Ovary (tissue), 9 donors: Measurements from ENCODE around the gene RAB34. TPM values are rescaled to one million over a fixed set of nuclear protein-coding genes. Genes with fewer than 3 reads are reported as not detected.

Source experiments
- DNase-seq, 5 donors: peaks; one replicate each; pipeline ENCODE4 v3.0.0-alpha.2; 2019 to 2020
- H3K27ac ChIP-seq, 2 donors: fragments of 200-600 bp; one replicate each; pipeline versions ENCODE4 v1.5.1 to v1.8.0; 2019 to 2022
- H3K27me3 ChIP-seq: fragments of 200-600 bp; one replicate; pipeline ENCODE4 v1.8.0; 2022
- H3K36me3 ChIP-seq: fragments of 200-600 bp; sonication (generic); one replicate; pipeline ENCODE4 v1.5.1; 2019
- H3K4me1 ChIP-seq: one replicate; pipeline ENCODE4 v1.8.1; 2013; ENCODE audit warnings: mild to moderate bottlenecking, moderate library complexity; ENCODE audit not compliant: insufficient read depth
- H3K4me3 ChIP-seq: fragments of 200-600 bp; sonication (generic); one replicate; pipeline ENCODE4 v1.5.1; 2017
- H3K9me3 ChIP-seq, 2 donors: fragments of 200-600 bp in 1 of 2; sonication (generic) in 1 of 2; one replicate each; pipeline versions ENCODE4 v1.5.1 to v1.8.1; 2013 to 2019; ENCODE audit warnings: mild to moderate bottlenecking in 1 of 2, moderate library complexity in 1 of 2
- CTCF ChIP-seq, 3 donors: fragments of 450-650 bp in 2 of 3; fragments of 200-600 bp in 1 of 3; IDR thresholded peaks; one replicate each; pipeline versions ENCODE4 v1.5.1 to v1.8.0; 2016 to 2022; ENCODE audit warnings: antibody characterized with exemption in 3 of 3, mild to moderate bottlenecking in 1 of 3
- EP300 ChIP-seq: sonication (generic); formaldehyde crosslinking; IDR thresholded peaks from one replicate; pipeline ENCODE4 v1.6.1; 2017; ENCODE audit warnings: antibody characterized with exemption
- POLR2A ChIP-seq: fragments of 450-650 bp; IDR thresholded peaks from one replicate; pipeline ENCODE4 v1.6.1; 2017; ENCODE audit warnings: antibody characterized with exemption, mild to moderate bottlenecking, moderate library complexity
- WGBS, 3 donors: extraction: QIAGEN DNeasy Blood & Tissue Kit in 1 of 3; methylation state at CpG; one replicate each; pipeline versions ENCODE4 v1.1.5 to v1.1.7; 2013 to 2017; 5-methylcytosine and 5-hydroxymethylcytosine counted together
- intact Hi-C, 4 donors: fragments of 100-400 bp; cut with DNase I; formaldehyde crosslinking; loops; one replicate each; pipeline versions ENCODE4 v1.11.0 to v1.15.1; 2022 to 2023
- polyA plus RNA-seq, 2 donors: library from polyadenylated mRNA; stranded (reverse); fragments of 200-250 nt in 1 of 2; fragments of 350-450 nt in 1 of 2; fragmentation: Illumina TruSeq in 1 of 2; extraction: RNeasy Lipid Tissue Mini Kit (QIAGEN cat#74804) in 1 of 2; gene quantifications; one replicate each; pipeline ENCODE4 v1.2.3, GENCODE V29; 2013 to 2014
- small RNA-seq: library from RNA; depleted of rRNA; stranded (forward); fragments of <200 nt; gene quantifications from one replicate; pipeline ENCODE3, GENCODE V24; 2016
- total RNA-seq, 7 donors: library from RNA; depleted of rRNA in 2 of 7; stranded (reverse); fragments of >200 nt in 2 of 7; fragmentation: NEBNext Ultra II Directional in 3 of 7; extraction: Animal tissue kit (Norgen Biotek cat#: 25700) in 3 of 7; gene quantifications; one replicate each; pipeline versions ENCODE4 v1.1.0 to v1.2.4, GENCODE V29; 2016 to 2023
- donor health status: DM: no; HTN: no; CAD: no; lungs with moderate emphysema.
- donor health status: DM: no; HTN: no; CAD: no.
- donor health status: Bipolar disorder and iron deficiency.
- donor health status: DM: yes; HTN: yes; CAD: no.
- donor health status: DM: no; HTN: no; CAD: no.
- donor health status: DM: yes; HTN: yes; CAD: no.

The RAB34 gene
- total and polyA plus RNA-seq, 9 donors: 149 to 222 (median 196) TPM

- no peak for DNase-seq
- H3K4me3 ChIP-seq: no peak overlapping the region
- intact Hi-C loops: no loop called here
- TF ChIP-seq CTCF (IDR thresholded peaks at IDR 0.05) (no peak), POLR2A (no peak), EP300 (no peak)
- H3K27ac ChIP-seq: no peak overlapping the region
- no peaks in the 10 kb centered on the region for H3K36me3 ChIP-seq
- H3K4me1 ChIP-seq: peaks cover 6% of the 10 kb centered on the region
- no peaks in the 10 kb centered on the region for H3K9me3 ChIP-seq
- WGBS, 3 donors: 65 to 73% (median 72%) methylated on average over 2 of the region's 2 CpGs
- H3K27me3 ChIP-seq: no peaks in the 10 kb centered on the region
Observed at GRCh38 chr17:28665994-28666393, 51.7 kb downstream of the RAB34 start.

Small RNA genes within 50 kb of the gene (small RNA-seq; reads per million reads assigned to genes)
- gene SNORD42A (not detected), gene SNORD42B (not detected), gene SNORD4A (not detected), gene SNORD4B (not detected)

Other genes with a start within 250 kb of the RAB34 start
- under 1 TPM in 1 of 7 donors, not detected in 6; 0.95 TPM for gene SLC13A2, start 244.2 kb downstream of the RAB34 start, total RNA-seq
- gene SLC13A2, start 244.2 kb downstream of the RAB34 start, polyA plus RNA-seq: not detected
- not detected for gene FOXN1, start 211.5 kb downstream of the RAB34 start, total RNA-seq
- not detected for gene FOXN1, start 211.5 kb downstream of the RAB34 start, polyA plus RNA-seq
- gene UNC119, start 165.2 kb downstream of the RAB34 start, total RNA-seq: 10 to 100 TPM; 14.4 to 27.3 (median 19.5) TPM
- gene UNC119, start 165.2 kb downstream of the RAB34 start, polyA plus RNA-seq: 10 to 100 TPM; 18.6 to 19.3 TPM
- 10 to 100 TPM; 16.1 to 42.2 (median 33.5) TPM for gene PIGS, start 146.3 kb downstream of the RAB34 start, total RNA-seq
- 10 to 100 TPM; 26.6 to 64.8 TPM for gene PIGS, start 146.3 kb downstream of the RAB34 start, polyA plus RNA-seq
- gene ALDOC, start 141.0 kb downstream of the RAB34 start, total RNA-seq: 10 to 100 TPM; 17.1 to 71.5 (median 28.4) TPM
- gene ALDOC, start 141.0 kb downstream of the RAB34 start, polyA plus RNA-seq: 10 to 100 TPM; 25.4 to 39.1 TPM
- 1 to 10 TPM; 2.1 to 5.0 (median 3.3) TPM for gene SPAG5, start 118.8 kb downstream of the RAB34 start, total RNA-seq
- gene SPAG5, start 118.8 kb downstream of the RAB34 start, polyA plus RNA-seq: 1 to 10 TPM; 2.9 to 3.8 TPM
- 10 to 100 TPM in 3 of 7 donors, 1 to 10 TPM in 4; 3.6 to 16.2 (median 7.9) TPM for gene RSKR, start 103.7 kb downstream of the RAB34 start, total RNA-seq
- gene RSKR, start 103.7 kb downstream of the RAB34 start, polyA plus RNA-seq: 1 to 10 TPM; 4.1 to 8.7 TPM
- 100 to 1,000 TPM in 3 of 7 donors, 10 to 100 TPM in 4; 57.2 to 148 (median 93.2) TPM for gene BLTP2, start 72.7 kb downstream of the RAB34 start, total RNA-seq
- gene BLTP2, start 72.7 kb downstream of the RAB34 start, polyA plus RNA-seq: 100 to 1,000 TPM in 1 of 2 donors, 10 to 100 TPM in 1; 24.9 to 100 TPM
- gene SDF2, start 56.0 kb downstream of the RAB34 start, total RNA-seq: 10 to 100 TPM; 33.9 to 53.1 (median 46.7) TPM
- 100 to 1,000 TPM in 1 of 2 donors, 10 to 100 TPM in 1; 62.7 to 118 TPM for gene SDF2, start 56.0 kb downstream of the RAB34 start, polyA plus RNA-seq
- gene SUPT6H, start 55.7 kb downstream of the RAB34 start, total RNA-seq: 10 to 100 TPM; 42.3 to 83.8 (median 67.2) TPM
- 10 to 100 TPM; 34.8 to 80.1 TPM for gene SUPT6H, start 55.7 kb downstream of the RAB34 start, polyA plus RNA-seq
- 1 to 10 TPM; 4.0 to 6.7 (median 5.0) TPM for gene PROCA1, start 6.0 kb downstream of the RAB34 start, total RNA-seq
- gene PROCA1, start 6.0 kb downstream of the RAB34 start, polyA plus RNA-seq: 1 to 10 TPM; 2.7 to 6.5 TPM
- 1,000 to 10,000 TPM; 1,369 to 3,979 (median 2,659) TPM for gene RPL23A, start 2.1 kb upstream of the RAB34 start, total RNA-seq
- 1,000 to 10,000 TPM; 2,997 to 3,153 TPM for gene RPL23A, start 2.1 kb upstream of the RAB34 start, polyA plus RNA-seq
- 1 to 10 TPM in 6 of 7 donors, not detected in 1; 1.3 to 7.0 (median 1.6) TPM for gene TLCD1, start 8.4 kb upstream of the RAB34 start, total RNA-seq
- gene TLCD1, start 8.4 kb upstream of the RAB34 start, polyA plus RNA-seq: 1 to 10 TPM in 1 of 2 donors, under 1 TPM in 1; 0.75 to 5.1 TPM
- 1 to 10 TPM; 2.3 to 8.3 (median 3.4) TPM for gene NEK8, start 10.9 kb upstream of the RAB34 start, total RNA-seq
- gene NEK8, start 10.9 kb upstream of the RAB34 start, polyA plus RNA-seq: 1 to 10 TPM; 1.9 to 2.2 TPM
- 10 to 100 TPM; 12.9 to 61.3 (median 18.8) TPM for gene TRAF4, start 26.1 kb upstream of the RAB34 start, total RNA-seq
- gene TRAF4, start 26.1 kb upstream of the RAB34 start, polyA plus RNA-seq: 1 to 10 TPM; 3.5 to 7.0 TPM
- gene FAM222B, start 124.9 kb upstream of the RAB34 start, total RNA-seq: 10 to 100 TPM in 5 of 7 donors, 1 to 10 TPM in 2; 8.0 to 19.8 (median 17.9) TPM
- gene FAM222B, start 124.9 kb upstream of the RAB34 start, polyA plus RNA-seq: 10 to 100 TPM in 1 of 2 donors, 1 to 10 TPM in 1; 9.5 to 15.3 TPM
- 10 to 100 TPM; 18.8 to 33.4 (median 28.9) TPM for gene ERAL1, start 137.1 kb upstream of the RAB34 start, total RNA-seq
- 10 to 100 TPM; 28.5 to 61.9 TPM for gene ERAL1, start 137.1 kb upstream of the RAB34 start, polyA plus RNA-seq
- 10 to 100 TPM; 29.3 to 82.3 (median 75.0) TPM for gene FLOT2, start 179.9 kb upstream of the RAB34 start, total RNA-seq
- 10 to 100 TPM; 39.3 to 44.7 TPM for gene FLOT2, start 179.9 kb upstream of the RAB34 start, polyA plus RNA-seq
- 10 to 100 TPM in 1 of 7 donors, 1 to 10 TPM in 6; 7.3 to 13.8 (median 8.1) TPM for gene DHRS13, start 185.2 kb upstream of the RAB34 start, total RNA-seq
- 1 to 10 TPM; 3.7 to 5.1 TPM for gene DHRS13, start 185.2 kb upstream of the RAB34 start, polyA plus RNA-seq
- 10 to 100 TPM; 39.8 to 62.7 (median 48.8) TPM for gene PHF12, start 233.7 kb upstream of the RAB34 start, total RNA-seq
- gene PHF12, start 233.7 kb upstream of the RAB34 start, polyA plus RNA-seq: 10 to 100 TPM; 22.7 to 28.1 TPM